Common myeloid progenitor, CD34-positive (primary cell): ENCODE measurements around the gene ABCD1.

Experiments used
- CTCF ChIA-PET: fragments of 350-600 bp; sonication (Branson Sonifier 250); formaldehyde crosslinking; loops from one replicate; lab custom pipeline; 2021; ENCODE audit warnings: antibody characterized with exemption; lab: Charles Lee
- POLR2A ChIA-PET: fragments of 350-600 bp; sonication (Branson Sonifier 250); formaldehyde crosslinking; loops from one replicate; lab custom pipeline; 2021; ENCODE audit warnings: antibody characterized with exemption; lab: Charles Lee
- DNase-seq, 3 donors: peaks; one replicate each; pipeline versions ENCODE4 v3.0.0 to v3.0.0-alpha.2; 2013
- H3K27ac ChIP-seq, 2 experiments: 1 replicate in 1 of 2; 2 replicates in 1 of 2; pipeline ENCODE4 v1.7.0; 2013; ENCODE audit warnings: inconsistent platforms in 2 of 2, low read length in 2 of 2, mild to moderate bottlenecking in 2 of 2, low read depth in 1 of 2, moderate library complexity in 1 of 2; ENCODE audit not compliant: severe bottlenecking in 2 of 2, insufficient read depth in 1 of 2, poor library complexity in 1 of 2
- H3K27me3 ChIP-seq, 5 experiments: replicated peaks in 2 of 5; 1 replicate in 3 of 5; 2 replicates in 2 of 5; pipeline versions ENCODE4 v1.6.1 to v1.7.0; 2013; ENCODE audit warnings: low read length in 4 of 5, mild to moderate bottlenecking in 2 of 5, moderate library complexity in 2 of 5, inconsistent platforms in 1 of 5; ENCODE audit not compliant: insufficient read depth in 5 of 5, control insufficient read depth in 4 of 5
- H3K36me3 ChIP-seq, 4 experiments: 1 replicate in 2 of 4; 2 replicates in 2 of 4; pipeline versions ENCODE4 v1.6.1 to v1.7.0; 2013; ENCODE audit warnings: low read length in 3 of 4, control low read depth in 1 of 4, mild to moderate bottlenecking in 1 of 4; ENCODE audit not compliant: control insufficient read depth in 4 of 4, insufficient read depth in 4 of 4
- H3K4me1 ChIP-seq, 4 experiments: 1 replicate in 3 of 4; 2 replicates in 1 of 4; pipeline versions ENCODE4 v1.6.1 to v1.7.1; 2013; ENCODE audit warnings: low read length in 3 of 4, mild to moderate bottlenecking in 3 of 4, control low read depth in 1 of 4, inconsistent platforms in 1 of 4, moderate library complexity in 1 of 4; ENCODE audit not compliant: control insufficient read depth in 4 of 4, insufficient read depth in 4 of 4; ENCODE audit errors: control extremely low read depth in 1 of 4
- H3K4me3 ChIP-seq, 7 experiments: 1 replicate in 4 of 7; 2 replicates in 3 of 7; pipeline versions ENCODE4 v1.5.1 to v1.7.0; 2013; ENCODE audit warnings: mild to moderate bottlenecking in 7 of 7, low read length in 6 of 7, moderate library complexity in 6 of 7, inconsistent platforms in 2 of 7, low read depth in 2 of 7, control low read depth in 1 of 7; ENCODE audit not compliant: insufficient read depth in 4 of 7, control insufficient read depth in 1 of 7; ENCODE audit errors: extremely low read depth in 1 of 7
- H3K9me3 ChIP-seq, 5 experiments: 1 replicate in 4 of 5; 2 replicates in 1 of 5; pipeline versions ENCODE4 v1.6.1 to v1.7.1; 2013; ENCODE audit warnings: low read length in 4 of 5, mild to moderate bottlenecking in 2 of 5, inconsistent platforms in 1 of 5, low read depth in 1 of 5, moderate library complexity in 1 of 5; ENCODE audit not compliant: control insufficient read depth in 4 of 5, insufficient read depth in 2 of 5; ENCODE audit errors: control extremely low read depth in 1 of 5
- WGBS: methylation state at CpG from one replicate; pipeline ENCODE4 v1.1.5; 2013; ENCODE audit not compliant: insufficient coverage; 5-methylcytosine and 5-hydroxymethylcytosine counted together

Gene ABCD1

GRCh38 chrX:153784325-153784967, 59.8 kb downstream of the ABCD1 start:
- Histone ChIP-seq H3K9me3 (no peaks in the 10 kb centered on the region), H3K27ac (no peak overlapping the region), H3K27me3 (peaks cover 0 to 14% (median 0%) of the 10 kb centered on the region in 5 experiments), H3K4me3 (no peak overlapping the region), H3K4me1 (peaks cover 0 to 12% (median 9%) of the 10 kb centered on the region in 4 experiments), H3K36me3 (peaks cover 2 to 35% (median 17%) of the 10 kb centered on the region in 4 experiments)
- no peak for DNase-seq
- 98% methylated on average over 23 of the region's 27 CpGs for WGBS
- CTCF ChIA-PET, result no interaction called here
- POLR2A ChIA-PET, result no interaction called here

- Histone ChIP-seq H3K4me1 (no peaks in the 10 kb centered on the region), H3K4me3 (no peak overlapping the region), H3K36me3 (peaks cover 4 to 44% (median 24%) of the 10 kb centered on the region in 4 experiments), H3K9me3 (no peaks in the 10 kb centered on the region), H3K27me3 (peaks cover 0 to 14% (median 0%) of the 10 kb centered on the region in 5 experiments), H3K27ac (no peak overlapping the region)
- WGBS, result 94% methylated on average over 15 of the region's 15 CpGs
- ChIA-PET CTCF (no interaction called here), POLR2A (no interaction called here)
- DNase-seq, result no peak
These were observed 62.0 kb downstream of the ABCD1 start for GRCh38 chrX:153786669-153787068.

GRCh38 chrX:153789654-153790053, 65.0 kb downstream of the ABCD1 start:
- Histone ChIP-seq H3K9me3 (peaks cover 0 to 10% (median 0%) of the 10 kb centered on the region in 5 experiments), H3K27me3 (peaks cover 0 to 14% (median 0%) of the 10 kb centered on the region in 5 experiments), H3K4me1 (peaks cover 3 to 12% (median 8%) of the 10 kb centered on the region in 4 experiments), H3K4me3 (no peak overlapping the region), H3K27ac (no peak overlapping the region), H3K36me3 (peaks cover 4 to 41% (median 24%) of the 10 kb centered on the region in 4 experiments)
- 96% methylated on average over 12 of the region's 12 CpGs for WGBS
- CTCF ChIA-PET, result interaction anchor here (1.2 to 1.4 kb wide), 2 partner anchors 15 to 27 kb away, joined by 3 read pairs; no protein-coding TSS in a partner anchor
- DNase-seq, result no peak
- POLR2A ChIA-PET, result no interaction called here

GRCh38 chrX:153791104-153791852, 66.6 kb downstream of the ABCD1 start:
- H3K27me3 ChIP-seq, result peaks cover 0 to 21% (median 0%) of the 10 kb centered on the region in 5 experiments
- peaks cover 0 to 14% (median 0%) of the 10 kb centered on the region in 5 experiments for H3K9me3 ChIP-seq
- H3K36me3 ChIP-seq, result peaks cover 6 to 30% (median 20%) of the 10 kb centered on the region in 4 experiments
- CTCF ChIA-PET, result interaction anchor here (0.8 to 2.4 kb wide), 4 partner anchors 12 to 29 kb away, joined by 3 to 7 read pairs (median 4); no protein-coding TSS in a partner anchor
- 92% methylated on average over 17 of the region's 17 CpGs for WGBS
- no peak overlapping the region for H3K4me3 ChIP-seq
- peaks cover 3 to 27% (median 17%) of the 10 kb centered on the region in 4 experiments for H3K4me1 ChIP-seq
- no peak overlapping the region for H3K27ac ChIP-seq
- POLR2A ChIA-PET, result no interaction called here
- DNase-seq, result no peak

GRCh38 chrX:153792368-153792767, 67.7 kb downstream of the ABCD1 start:
- DNase-seq, result no peak
- WGBS, result 85% methylated on average over 6 of the region's 6 CpGs
- H3K9me3 ChIP-seq, result peaks cover 0 to 20% (median 0%) of the 10 kb centered on the region in 5 experiments
- CTCF ChIA-PET, result interaction anchor here (0.8 to 2.4 kb wide), 3 partner anchors 13 to 28 kb away, joined by 3 to 7 read pairs (median 3); partner anchors contain the start of gene PLXNB3
- no peak overlapping the region for H3K4me3 ChIP-seq
- no peak overlapping the region for H3K27ac ChIP-seq
- peaks cover 0 to 19% (median 0%) of the 10 kb centered on the region in 5 experiments for H3K27me3 ChIP-seq
- POLR2A ChIA-PET, result no interaction called here
- H3K36me3 ChIP-seq, result peaks cover 6 to 27% (median 17%) of the 10 kb centered on the region in 4 experiments
- peaks cover 3 to 27% (median 17%) of the 10 kb centered on the region in 4 experiments for H3K4me1 ChIP-seq

GRCh38 chrX:153793291-153793690, 68.6 kb downstream of the ABCD1 start:
- ChIA-PET POLR2A (no interaction called here), CTCF (interaction anchor here (2.4 kb wide), 1 partner anchor 14 kb away, joined by 7 read pairs; no protein-coding TSS in a partner anchor)
- 52% methylated on average over 7 of the region's 7 CpGs for WGBS
- Histone ChIP-seq H3K4me3 (peak overlapping the region; percentile 72 to 86 (median 76)), H3K36me3 (peaks cover 5 to 29% (median 17%) of the 10 kb centered on the region in 4 experiments), H3K27me3 (peaks cover 0 to 18% (median 0%) of the 10 kb centered on the region in 5 experiments), H3K27ac (peak overlapping the region; percentile 85 to 91), H3K4me1 (peaks cover 3 to 27% (median 17%) of the 10 kb centered on the region in 4 experiments), H3K9me3 (peaks cover 0 to 23% (median 0%) of the 10 kb centered on the region in 5 experiments)
- no peak for DNase-seq
